Glutamatergic neuron (in vitro differentiated cells): ENCODE data around the gene COL4A1. TPM values are rescaled to one million over a fixed set of nuclear protein-coding genes. Genes with fewer than 3 reads are reported as not detected.

ENCODE experiments used
- DNase-seq: peaks from one replicate; pipeline ENCODE4 v3.0.0; 2022
- H3K27ac Mint-ChIP-seq: one replicate; pipeline ENCODE4 v1.8.0; 2020; ENCODE audit warnings: mild to moderate bottlenecking, mixed read lengths, inconsistent platforms; ENCODE audit not compliant: unreplicated experiment
- H3K27me3 Mint-ChIP-seq: one replicate; pipeline ENCODE4 v1.8.0; 2020; ENCODE audit warnings: mild to moderate bottlenecking, moderate library complexity, mixed read lengths, inconsistent platforms; ENCODE audit not compliant: unreplicated experiment
- H3K36me3 Mint-ChIP-seq: one replicate; pipeline ENCODE4 v1.8.0; 2020; ENCODE audit warnings: mild to moderate bottlenecking, mixed read lengths, inconsistent platforms; ENCODE audit not compliant: unreplicated experiment
- H3K4me1 Mint-ChIP-seq: one replicate; pipeline ENCODE4 v1.8.0; 2020; ENCODE audit warnings: mild to moderate bottlenecking, low read depth, mixed read lengths, inconsistent platforms; ENCODE audit not compliant: unreplicated experiment
- H3K4me3 Mint-ChIP-seq: one replicate; pipeline ENCODE4 v1.8.0; 2020; ENCODE audit warnings: mild to moderate bottlenecking, mixed read lengths, inconsistent platforms; ENCODE audit not compliant: unreplicated experiment
- H3K9me3 Mint-ChIP-seq: one replicate; pipeline ENCODE4 v1.8.0; 2020; ENCODE audit warnings: mild to moderate bottlenecking, moderate library complexity, mixed read lengths, inconsistent platforms; ENCODE audit not compliant: unreplicated experiment
- CTCF ChIP-seq: fragments of 200-600 bp; sonication (generic); IDR thresholded peaks from one replicate; pipeline ENCODE4 v1.5.0; 2021; ENCODE audit not compliant: partially characterized antibody, unreplicated experiment
- total RNA-seq: library from RNA; stranded (reverse); fragmentation: NEBNext Ultra II Directional; extraction: Animal tissue kit (Norgen Biotek cat#: 25700); gene quantifications from one replicate; pipeline ENCODE4 v1.2.1, GENCODE V29; 2021; ENCODE audit not compliant: unreplicated experiment

The COL4A1 gene
- total RNA-seq, 1 donor from 2014 or later: 14.6 TPM

GRCh38 chr13:110228936-110229904 lies 77.7 kb downstream of the COL4A1 start:
- H3K4me3 Mint-ChIP-seq: no peak overlapping the region
- DNase-seq: no peak
- no peak overlapping the region for H3K27ac Mint-ChIP-seq
- no peak for TF ChIP-seq CTCF
- peaks cover 5% of the 10 kb centered on the region for H3K36me3 Mint-ChIP-seq
- peaks cover 14% of the 10 kb centered on the region for H3K4me1 Mint-ChIP-seq
- peaks cover 2% of the 10 kb centered on the region for H3K9me3 Mint-ChIP-seq
- H3K27me3 Mint-ChIP-seq: peaks cover 2% of the 10 kb centered on the region

GRCh38 chr13:110227864-110228643 lies 78.9 kb downstream of the COL4A1 start:
- H3K36me3 Mint-ChIP-seq: peaks cover 2% of the 10 kb centered on the region
- no peak for DNase-seq
- H3K9me3 Mint-ChIP-seq: peaks cover 2% of the 10 kb centered on the region
- H3K4me1 Mint-ChIP-seq: peaks cover 14% of the 10 kb centered on the region
- H3K27ac Mint-ChIP-seq: no peak overlapping the region
- H3K4me3 Mint-ChIP-seq: no peak overlapping the region
- no peak for TF ChIP-seq CTCF
- H3K27me3 Mint-ChIP-seq: peaks cover 2% of the 10 kb centered on the region

- DNase-seq: no peak
- Mint-ChIP-seq H3K27me3 (peaks cover 2% of the 10 kb centered on the region), H3K4me1 (peaks cover 12% of the 10 kb centered on the region), H3K36me3 (no peaks in the 10 kb centered on the region), H3K27ac (no peak overlapping the region), H3K9me3 (peaks cover 2% of the 10 kb centered on the region), H3K4me3 (no peak overlapping the region)
- no peak for TF ChIP-seq CTCF
Observed at GRCh38 chr13:110227416-110227815, 79.5 kb downstream of the COL4A1 start.

GRCh38 chr13:110225609-110226574 lies 81.1 kb downstream of the COL4A1 start:
- no peak for TF ChIP-seq CTCF
- H3K36me3 Mint-ChIP-seq: no peaks in the 10 kb centered on the region
- peak overlapping the region; percentile 1 for H3K27ac Mint-ChIP-seq
- H3K9me3 Mint-ChIP-seq: peaks cover 2% of the 10 kb centered on the region
- H3K4me3 Mint-ChIP-seq: no peak overlapping the region
- no peak for DNase-seq
- H3K27me3 Mint-ChIP-seq: no peaks in the 10 kb centered on the region
- peaks cover 6% of the 10 kb centered on the region for H3K4me1 Mint-ChIP-seq
